Breast epithelium (tissue), 4 donors: ENCODE data around the gene SLC25A44. TPM values are rescaled to one million over a fixed set of nuclear protein-coding genes. Genes with fewer than 3 reads are reported as not detected.
"Not testable (repeated sequence)": the region's sequence is repeated elsewhere in the genome, so short reads cannot be mapped to it uniquely, and the experiment has no call there.

ENCODE experiments used
- DNase-seq, 2 donors: peaks; one replicate each; pipeline ENCODE4 v3.0.0-alpha.2; 2019; ENCODE audit warnings: low spot score in 2 of 2
- H3K27ac ChIP-seq, 2 donors: fragments of 200-600 bp; sonication (generic) in 1 of 2; one replicate each; pipeline ENCODE4 v1.5.1; 2016 to 2019; ENCODE audit warnings: mild to moderate bottlenecking in 1 of 2
- H3K27me3 ChIP-seq, 2 donors: fragments of 200-600 bp; sonication (generic) in 1 of 2; one replicate each; pipeline versions ENCODE4 v1.5.1 to v1.6.0; 2017 to 2019; ENCODE audit warnings: control low read depth in 1 of 2, mild to moderate bottlenecking in 1 of 2
- H3K36me3 ChIP-seq: fragments of 200-600 bp; one replicate; pipeline ENCODE4 v1.5.1; 2019
- H3K4me1 ChIP-seq, 2 donors: fragments of 200-600 bp; sonication (generic); one replicate each; pipeline ENCODE4 v1.5.1; 2016 to 2019; ENCODE audit warnings: control low read depth in 1 of 2
- H3K4me3 ChIP-seq, 3 donors: fragments of 200-600 bp; sonication (generic); 1 replicate in 2 of 3; 2 replicates in 1 of 3; pipeline ENCODE4 v1.5.1; 2016 to 2019; ENCODE audit warnings: mild to moderate bottlenecking in 3 of 3, moderate library complexity in 2 of 3
- H3K9me3 ChIP-seq, 2 donors: fragments of 200-600 bp; sonication (generic) in 1 of 2; one replicate each; pipeline ENCODE4 v1.5.1; 2016 to 2019; ENCODE audit warnings: control low read depth in 1 of 2
- POLR2A ChIP-seq: fragments of 450-650 bp; IDR thresholded peaks from one replicate; pipeline ENCODE4 v1.6.1; 2016; ENCODE audit warnings: antibody characterized with exemption, mild to moderate bottlenecking, moderate library complexity
- POLR2AphosphoS5 ChIP-seq, 3 donors: sonication (generic); formaldehyde crosslinking; IDR thresholded peaks; one replicate each; pipeline ENCODE4 v1.6.1; 2017; ENCODE audit warnings: antibody characterized with exemption in 3 of 3
- intact Hi-C: fragments of 100-400 bp; cut with DNase I; formaldehyde crosslinking; loops from one replicate; pipeline ENCODE4 v1.15.1; 2023; ENCODE audit warnings: low total_unique reads
- total RNA-seq, 3 donors: library from RNA; depleted of rRNA; stranded (reverse); fragments of >200 nt; gene quantifications; one replicate each; pipeline ENCODE4 v1.1.0, GENCODE V29; 2016
- TF ChIP-seq, protein P1 (sequence below), 3 donors: fragments of 450-650 bp; IDR thresholded peaks; one replicate each; pipeline ENCODE4 v1.5.1; 2016 to 2017; ENCODE audit warnings: antibody characterized with exemption in 3 of 3, mild to moderate bottlenecking in 3 of 3, moderate library complexity in 3 of 3

The SLC25A44 gene
- total RNA-seq, 3 donors from 2014 or later: 10.7 to 23.7 (median 13.8) TPM

DNA sequence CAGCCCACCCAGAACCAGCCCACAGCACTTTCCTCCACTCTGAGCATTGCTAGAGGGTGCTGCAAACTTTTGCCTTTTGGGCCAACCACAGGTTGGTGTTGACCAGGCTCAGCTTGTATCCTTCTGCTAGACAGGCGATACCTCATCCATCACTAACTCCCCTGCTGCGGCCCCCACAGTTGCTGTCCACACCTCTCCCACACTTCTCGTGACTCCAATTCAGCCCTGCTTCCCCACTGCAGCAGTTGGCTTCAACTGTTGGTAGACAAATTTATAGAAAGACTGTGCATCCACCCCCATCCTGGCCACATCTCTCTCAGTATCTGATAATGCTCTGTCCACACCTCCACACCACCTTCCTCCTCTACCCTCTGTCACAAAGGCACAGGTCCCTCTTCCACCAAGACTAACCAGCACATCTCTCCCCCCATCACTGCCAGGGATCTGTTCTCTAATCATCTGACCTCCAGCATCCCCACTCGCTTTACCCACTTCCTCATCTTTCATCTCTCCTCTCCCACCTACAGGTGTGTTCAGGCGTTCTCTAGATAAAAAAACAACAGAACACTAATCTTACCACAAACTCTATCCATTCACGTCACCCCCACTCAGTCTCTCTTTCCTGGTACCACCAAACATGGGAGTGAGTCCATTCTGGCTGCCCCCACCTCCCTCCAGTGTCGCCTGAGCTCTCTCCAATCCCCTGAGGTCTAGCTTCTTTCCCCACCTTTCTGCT lies 15.8 kb upstream of the SLC25A44 start:
- Histone ChIP-seq H3K9me3 (no peaks in the 10 kb centered on the region), H3K4me3 (no peak overlapping the region), H3K27me3 (no peaks in the 10 kb centered on the region), H3K36me3 (no peaks in the 10 kb centered on the region), H3K4me1 (no peaks in the 10 kb centered on the region), H3K27ac (no peak overlapping the region)
- intact Hi-C loops: no loop called here
- TF ChIP-seq POLR2AphosphoS5 (IDR thresholded peaks at IDR 0.05): no peak
- TF ChIP-seq, protein P1, sequence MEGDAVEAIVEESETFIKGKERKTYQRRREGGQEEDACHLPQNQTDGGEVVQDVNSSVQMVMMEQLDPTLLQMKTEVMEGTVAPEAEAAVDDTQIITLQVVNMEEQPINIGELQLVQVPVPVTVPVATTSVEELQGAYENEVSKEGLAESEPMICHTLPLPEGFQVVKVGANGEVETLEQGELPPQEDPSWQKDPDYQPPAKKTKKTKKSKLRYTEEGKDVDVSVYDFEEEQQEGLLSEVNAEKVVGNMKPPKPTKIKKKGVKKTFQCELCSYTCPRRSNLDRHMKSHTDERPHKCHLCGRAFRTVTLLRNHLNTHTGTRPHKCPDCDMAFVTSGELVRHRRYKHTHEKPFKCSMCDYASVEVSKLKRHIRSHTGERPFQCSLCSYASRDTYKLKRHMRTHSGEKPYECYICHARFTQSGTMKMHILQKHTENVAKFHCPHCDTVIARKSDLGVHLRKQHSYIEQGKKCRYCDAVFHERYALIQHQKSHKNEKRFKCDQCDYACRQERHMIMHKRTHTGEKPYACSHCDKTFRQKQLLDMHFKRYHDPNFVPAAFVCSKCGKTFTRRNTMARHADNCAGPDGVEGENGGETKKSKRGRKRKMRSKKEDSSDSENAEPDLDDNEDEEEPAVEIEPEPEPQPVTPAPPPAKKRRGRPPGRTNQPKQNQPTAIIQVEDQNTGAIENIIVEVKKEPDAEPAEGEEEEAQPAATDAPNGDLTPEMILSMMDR (IDR thresholded peaks at IDR 0.05): no peak
- TF ChIP-seq POLR2A: no peak
- DNase-seq: no peak

DNA sequence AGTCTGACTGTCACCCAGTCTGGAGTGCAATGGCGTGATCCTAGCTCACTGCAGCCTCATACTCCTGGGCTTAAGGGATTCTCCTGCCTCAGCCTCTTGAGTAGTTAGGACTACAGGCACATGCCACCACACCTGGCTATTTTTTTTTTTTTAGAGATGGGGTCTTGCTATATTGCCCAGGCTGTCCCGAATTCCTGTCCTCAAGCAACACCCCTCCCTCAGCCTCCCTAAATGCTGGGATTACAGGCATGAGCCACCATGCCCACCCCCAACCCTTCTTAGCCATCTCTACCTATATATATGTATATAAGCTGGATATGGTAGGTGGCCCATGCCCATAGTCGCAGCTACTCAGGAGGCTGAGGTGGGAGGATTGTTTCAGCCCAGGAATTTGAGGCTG lies 13.4 kb upstream of the SLC25A44 start:
- no peak for DNase-seq
- Histone ChIP-seq H3K4me3 (no peak overlapping the region), H3K36me3 (no peaks in the 10 kb centered on the region), H3K27ac (no peak overlapping the region), H3K9me3 (no peaks in the 10 kb centered on the region), H3K27me3 (no peaks in the 10 kb centered on the region), H3K4me1 (no peaks in the 10 kb centered on the region)
- TF ChIP-seq, protein P1 (IDR thresholded peaks at IDR 0.05): no peak
- no peak for TF ChIP-seq POLR2AphosphoS5 (IDR thresholded peaks at IDR 0.05)
- TF ChIP-seq POLR2A: no peak
- intact Hi-C loops: no loop called here

DNA sequence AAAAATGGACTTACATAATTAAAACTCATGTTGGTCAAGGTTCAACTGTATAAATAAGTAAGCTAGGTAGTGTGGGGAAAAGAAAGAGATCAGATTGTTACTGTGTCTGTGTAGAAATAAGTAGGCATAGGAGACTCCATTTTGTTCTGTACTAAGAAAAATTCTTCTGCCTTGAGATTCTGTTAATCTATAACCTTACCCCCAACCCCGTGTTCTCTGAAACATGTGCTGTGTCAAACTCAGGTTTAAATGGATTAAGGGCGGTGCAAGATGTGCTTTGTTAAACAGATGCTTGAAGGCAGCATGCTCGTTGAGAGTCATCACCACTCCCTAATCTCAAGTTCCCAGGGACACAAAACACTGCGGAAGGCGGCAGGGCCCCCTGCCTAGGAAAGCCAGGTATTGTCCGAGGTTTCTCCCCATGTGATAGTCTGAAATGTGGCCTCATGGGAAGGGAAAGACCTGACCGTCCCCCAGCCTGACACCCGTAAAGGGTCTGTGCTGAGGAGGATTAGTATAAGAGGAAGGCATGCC lies 12.4 kb upstream of the SLC25A44 start:
- H3K27ac ChIP-seq, DNase-seq, H3K9me3 ChIP-seq, H3K36me3 ChIP-seq, H3K4me1 ChIP-seq, H3K27me3 ChIP-seq, intact Hi-C loops, H3K4me3 ChIP-seq: not testable (repeated sequence)

DNA sequence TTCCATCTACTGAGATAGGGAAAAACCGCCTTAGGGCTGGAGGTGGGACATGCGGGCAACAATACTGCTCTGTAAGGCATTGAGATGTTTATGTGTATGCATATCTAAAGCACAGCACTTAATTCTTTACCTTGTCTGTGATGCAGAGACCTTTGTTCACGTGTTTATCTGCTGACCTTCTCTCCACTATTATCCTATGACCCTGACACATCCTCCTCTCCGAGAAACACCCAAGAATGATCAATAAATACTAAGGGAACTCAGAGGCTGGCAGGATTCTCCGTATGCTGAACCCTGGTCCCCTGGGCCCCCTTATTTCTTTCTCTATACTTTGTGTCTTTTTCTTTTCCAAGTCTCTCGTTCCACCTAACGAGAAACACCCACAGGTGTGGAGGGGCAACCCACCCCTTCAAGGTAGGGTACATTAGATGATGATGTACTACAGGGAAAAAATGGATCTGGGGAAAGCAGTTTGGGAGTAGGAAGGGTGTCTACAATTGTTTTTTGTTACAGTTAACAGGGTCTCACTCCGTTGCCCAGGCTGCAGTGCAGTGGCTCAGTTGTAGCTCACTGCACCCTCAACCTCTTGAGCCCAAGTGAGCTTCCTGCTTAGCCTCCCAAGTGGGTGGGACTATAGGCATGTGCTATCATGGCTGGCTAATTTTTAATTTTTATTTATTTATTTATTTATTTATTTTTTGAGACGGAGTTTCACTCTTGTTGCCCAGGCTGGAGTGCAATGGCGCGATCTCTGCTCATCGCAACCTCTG lies 11.7 kb upstream of the SLC25A44 start:
- H3K9me3 ChIP-seq, H3K27me3 ChIP-seq, H3K36me3 ChIP-seq, DNase-seq, H3K4me3 ChIP-seq, H3K27ac ChIP-seq, H3K4me1 ChIP-seq, intact Hi-C loops: not testable (repeated sequence)

DNA sequence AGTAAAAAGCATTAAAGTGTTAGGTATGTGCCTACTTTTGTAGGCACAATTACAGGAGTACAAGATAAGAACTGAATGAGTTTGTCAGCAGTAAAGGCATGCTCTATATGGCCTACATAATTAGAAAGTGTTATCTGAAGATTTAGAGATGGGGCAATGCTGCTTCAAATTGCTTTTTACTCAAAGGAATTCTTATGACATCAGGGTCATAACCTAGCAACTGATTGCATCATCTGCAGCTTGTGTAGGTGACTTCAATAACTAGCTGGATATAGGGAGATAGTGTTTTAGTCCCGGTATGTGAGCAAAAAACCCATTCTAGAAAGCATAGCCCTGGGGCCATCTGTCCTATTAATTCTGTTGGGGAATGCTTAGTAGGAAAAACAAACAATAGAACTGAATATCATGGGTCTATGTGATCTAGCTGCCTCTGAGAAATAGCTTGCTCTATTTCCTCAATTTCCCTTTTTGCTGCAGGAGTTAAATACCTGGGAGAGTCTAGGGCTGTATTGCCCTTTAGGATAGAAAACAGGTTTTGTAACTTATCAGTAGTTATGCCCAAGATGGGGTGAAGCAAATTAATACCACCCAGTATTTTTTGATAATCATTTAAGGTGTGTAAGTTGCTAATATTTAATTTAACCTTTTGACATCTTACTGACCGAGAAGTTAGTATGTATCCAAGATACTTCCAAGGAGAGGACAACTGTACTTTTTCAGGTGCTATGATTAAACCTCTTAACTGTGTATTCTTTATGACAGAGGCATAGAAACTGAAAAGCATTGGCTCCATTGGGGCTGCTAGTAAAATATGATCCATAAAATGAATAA lies 7.3 kb upstream of the SLC25A44 start:
- H3K27me3 ChIP-seq, intact Hi-C loops, DNase-seq, H3K4me1 ChIP-seq, H3K9me3 ChIP-seq, H3K27ac ChIP-seq, H3K36me3 ChIP-seq, H3K4me3 ChIP-seq: not testable (repeated sequence)

DNA sequence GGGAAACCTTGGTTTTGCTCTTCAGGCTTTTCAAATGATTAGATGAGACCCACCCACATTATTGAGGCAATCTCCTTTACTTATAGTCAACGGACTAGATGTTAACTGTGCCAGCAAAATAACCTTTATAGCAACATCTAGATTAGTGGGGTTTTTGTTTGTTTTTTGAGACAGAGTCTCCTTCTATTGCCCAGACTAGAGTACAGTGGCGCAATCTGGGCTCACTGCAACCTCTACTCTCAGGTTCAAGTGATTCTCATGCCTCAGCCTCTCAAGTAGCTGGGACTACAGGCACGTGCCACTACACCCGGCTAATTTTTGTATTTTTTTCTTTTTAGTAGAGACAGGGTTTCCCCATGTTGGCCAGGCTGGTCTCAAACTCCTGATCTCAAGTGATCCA lies 3.6 kb upstream of the SLC25A44 start:
- H3K27ac ChIP-seq, H3K9me3 ChIP-seq, DNase-seq, H3K4me1 ChIP-seq, H3K4me3 ChIP-seq, intact Hi-C loops, H3K36me3 ChIP-seq, H3K27me3 ChIP-seq: not testable (repeated sequence)
